Mesenchymal stem cell (in vitro differentiated cells and primary cell): ENCODE data around the gene RBPJL.
A peak's percentile ranks its signal among the peaks of the same experiment; 100 is the strongest.

ENCODE experiments used
- DNase-seq: peaks from one replicate; pipeline ENCODE4 v3.0.0-alpha.2; 2013
- H2AFZ ChIP-seq: one replicate; pipeline ENCODE4 v1.6.1; 2013; ENCODE audit warnings: low read depth, mild to moderate bottlenecking, control low read depth, inconsistent platforms, low read length, moderate library complexity
- H2AK5ac ChIP-seq: 2 replicates; pipeline ENCODE4 v1.6.1; 2013; ENCODE audit warnings: low read length, moderate library complexity, mild to moderate bottlenecking, inconsistent platforms; ENCODE audit not compliant: severe bottlenecking
- H2BK120ac ChIP-seq: one replicate; pipeline ENCODE4 v1.6.1; 2013; ENCODE audit warnings: low read depth, mild to moderate bottlenecking, inconsistent platforms, low read length, moderate library complexity
- H2BK12ac ChIP-seq, 2 experiments: one replicate each; pipeline ENCODE4 v1.6.1; 2013; ENCODE audit warnings: inconsistent platforms in 2 of 2, low read length in 2 of 2, mild to moderate bottlenecking in 2 of 2, moderate library complexity in 2 of 2, control low read depth in 1 of 2
- H2BK15ac ChIP-seq: one replicate; pipeline ENCODE4 v1.6.1; 2013; ENCODE audit warnings: mild to moderate bottlenecking, low read depth, inconsistent platforms; ENCODE audit not compliant: poor library complexity, severe bottlenecking
- H2BK5ac ChIP-seq: 2 replicates; pipeline ENCODE4 v1.6.1; 2013; ENCODE audit warnings: low read depth, mild to moderate bottlenecking, low read length, control low read depth, inconsistent platforms; ENCODE audit not compliant: poor library complexity, severe bottlenecking
- H3K14ac ChIP-seq, 2 experiments: one replicate each; pipeline ENCODE4 v1.6.1; 2013; ENCODE audit warnings: inconsistent platforms in 2 of 2, low read length in 2 of 2, control low read depth in 1 of 2, mild to moderate bottlenecking in 1 of 2, moderate library complexity in 1 of 2
- H3K18ac ChIP-seq, 2 experiments: one replicate each; pipeline ENCODE4 v1.6.1; 2013; ENCODE audit warnings: inconsistent platforms in 2 of 2, low read length in 2 of 2, control low read depth in 1 of 2, low read depth in 1 of 2, mild to moderate bottlenecking in 1 of 2
- H3K23ac ChIP-seq, 2 experiments: one replicate each; pipeline ENCODE4 v1.6.1; 2013; ENCODE audit warnings: inconsistent platforms in 2 of 2, low read length in 2 of 2, mild to moderate bottlenecking in 2 of 2, moderate library complexity in 2 of 2, control low read depth in 1 of 2
- H3K27ac ChIP-seq: 2 replicates; pipeline ENCODE4 v1.5.1; 2013; ENCODE audit warnings: mild to moderate bottlenecking, moderate library complexity, low read length, control low read depth, inconsistent platforms; ENCODE audit not compliant: poor library complexity, severe bottlenecking
- H3K27me3 ChIP-seq, 2 experiments: 2 replicates each; pipeline versions ENCODE4 v1.6.1 to v1.7.0; 2013; ENCODE audit warnings: low read length in 2 of 2, mild to moderate bottlenecking in 2 of 2, moderate library complexity in 2 of 2, control low read depth in 1 of 2, inconsistent platforms in 1 of 2; ENCODE audit not compliant: control insufficient read depth in 1 of 2, insufficient read depth in 1 of 2
- H3K36me3 ChIP-seq, 2 experiments: 2 replicates each; pipeline versions ENCODE4 v1.6.1 to v1.7.0; 2013; ENCODE audit warnings: low read length in 2 of 2, control low read depth in 1 of 2, inconsistent platforms in 1 of 2, low read depth in 1 of 2, mild to moderate bottlenecking in 1 of 2; ENCODE audit not compliant: insufficient read depth in 2 of 2, control insufficient read depth in 1 of 2
- H3K4ac ChIP-seq, 2 experiments: one replicate each; pipeline ENCODE4 v1.6.1; 2013; ENCODE audit warnings: inconsistent platforms in 2 of 2, low read length in 2 of 2, mild to moderate bottlenecking in 2 of 2, moderate library complexity in 2 of 2, control low read depth in 1 of 2, low read depth in 1 of 2
- H3K4me1 ChIP-seq: 2 replicates; pipeline ENCODE4 v1.6.1; 2013; ENCODE audit warnings: low read depth, low read length, control low read depth; ENCODE audit not compliant: control insufficient read depth, insufficient read depth
- H3K4me2 ChIP-seq: 2 replicates; pipeline ENCODE4 v1.6.1; 2013; ENCODE audit warnings: low read length, mild to moderate bottlenecking, inconsistent platforms; ENCODE audit not compliant: poor library complexity, severe bottlenecking
- H3K4me3 ChIP-seq, 2 experiments: 2 replicates each; pipeline versions ENCODE4 v1.5.1 to v1.7.0; 2013; ENCODE audit warnings: low read length in 2 of 2, mild to moderate bottlenecking in 2 of 2, control low read depth in 1 of 2, low read depth in 1 of 2; ENCODE audit not compliant: insufficient read depth in 1 of 2
- H3K79me1 ChIP-seq: replicated peaks from 2 replicates; pipeline ENCODE4 v1.6.1; 2013; ENCODE audit warnings: mild to moderate bottlenecking, control low read depth, low read length, inconsistent platforms; ENCODE audit not compliant: poor library complexity, severe bottlenecking
- H3K9ac ChIP-seq: 2 replicates; pipeline ENCODE4 v1.7.0; 2013; ENCODE audit warnings: mild to moderate bottlenecking, low read length, moderate library complexity
- H3K9me3 ChIP-seq: 2 replicates; pipeline ENCODE4 v1.7.0; 2013; ENCODE audit warnings: mild to moderate bottlenecking, low read length; ENCODE audit not compliant: control insufficient read depth
- H4K8ac ChIP-seq: one replicate; pipeline ENCODE4 v1.6.1; 2013; ENCODE audit warnings: inconsistent platforms, mild to moderate bottlenecking, low read length, moderate library complexity
- H4K91ac ChIP-seq: one replicate; pipeline ENCODE4 v1.6.1; 2013; ENCODE audit warnings: mild to moderate bottlenecking, low read length, inconsistent platforms
- WGBS: methylation state at CpG from one replicate; pipeline ENCODE4 v1.1.7; 2013; ENCODE audit warnings: mixed read lengths; 5-methylcytosine and 5-hydroxymethylcytosine counted together

RBPJL gene

DNA sequence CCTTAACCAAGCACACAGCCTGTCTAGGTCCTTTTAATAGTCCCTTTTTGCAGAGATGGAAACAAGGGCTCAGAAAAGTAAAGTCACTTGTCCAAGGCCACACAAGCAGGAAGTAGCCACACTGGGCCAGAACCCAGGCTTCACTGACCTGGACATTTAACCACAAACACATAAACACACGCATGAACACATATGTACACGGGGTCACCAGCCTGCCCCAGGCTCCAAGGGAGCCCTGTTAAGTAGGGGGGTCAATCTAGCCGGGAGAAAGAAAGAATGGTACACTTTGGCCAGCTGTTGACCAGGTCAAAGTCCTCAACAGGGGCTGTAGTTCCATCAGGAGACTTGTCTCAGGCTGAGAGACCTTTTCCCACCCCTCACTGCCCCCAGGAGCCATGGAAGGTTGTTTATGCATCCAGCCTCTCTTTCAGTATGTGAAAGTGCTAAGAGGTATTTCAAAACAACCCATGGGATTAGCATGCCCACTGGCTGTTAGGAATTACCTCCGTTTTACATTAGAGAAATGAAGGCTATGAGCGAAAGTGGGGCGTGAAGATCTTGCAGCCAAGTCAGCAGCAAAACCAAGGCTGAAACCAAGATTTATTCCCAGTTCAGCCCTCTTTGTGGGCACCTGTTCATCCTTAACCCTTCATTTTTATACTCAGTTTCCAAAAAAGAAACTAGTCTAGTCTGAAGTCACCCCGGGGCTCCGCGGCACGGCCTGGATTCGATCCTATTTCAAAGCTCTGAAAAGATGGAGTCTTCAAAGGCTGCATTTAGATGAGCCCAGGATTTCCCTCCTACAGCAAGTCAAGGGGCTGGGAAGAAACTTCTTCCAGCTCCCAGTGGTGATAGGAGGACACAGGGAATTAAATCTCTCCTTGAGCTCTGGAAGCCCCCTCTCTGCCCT lies 31.7 kb downstream of the RBPJL start:
- H3K9ac ChIP-seq = peak overlapping the region; percentile 74
- H2AK5ac ChIP-seq = peak overlapping the region; percentile 100
- H4K8ac ChIP-seq = peak overlapping the region; percentile 46
- peak overlapping the region; percentile 56 for H2BK15ac ChIP-seq
- H3K27me3 ChIP-seq = no peaks in the 10 kb centered on the region
- peak overlapping the region; percentile 82 to 96 for H2BK12ac ChIP-seq
- H3K4me1 ChIP-seq = peaks cover 63% of the 10 kb centered on the region
- H3K23ac ChIP-seq = no peak overlapping the region
- peaks cover 34 to 36% of the 10 kb centered on the region in 2 experiments for H3K36me3 ChIP-seq
- no peak overlapping the region for H3K4me2 ChIP-seq
- 82% methylated on average over 10 of the region's 11 CpGs for WGBS
- no peak overlapping the region for H3K4me3 ChIP-seq
- peak; percentile 59 for DNase-seq
- H3K4ac ChIP-seq = peak overlapping the region; percentile 40 to 49
- H3K18ac ChIP-seq = peak overlapping the region; percentile 72 to 91
- H2BK5ac ChIP-seq = peak overlapping the region; percentile 98
- peak overlapping the region; percentile 84 for H4K91ac ChIP-seq
- H2BK120ac ChIP-seq = peak overlapping the region; percentile 71
- no peaks in the 10 kb centered on the region for H3K79me1 ChIP-seq
- peak overlapping the region; percentile 9 to 44 for H3K14ac ChIP-seq
- H2AFZ ChIP-seq = no peak overlapping the region
- H3K27ac ChIP-seq = peak overlapping the region; percentile 97
- no peaks in the 10 kb centered on the region for H3K9me3 ChIP-seq

- H3K4me1 ChIP-seq = peaks cover 69% of the 10 kb centered on the region
- H3K79me1 ChIP-seq = no peaks in the 10 kb centered on the region
- H3K23ac ChIP-seq = no peak overlapping the region
- peak overlapping the region; percentile 100 for H2AK5ac ChIP-seq
- H3K9me3 ChIP-seq = no peaks in the 10 kb centered on the region
- H2BK120ac ChIP-seq = peak overlapping the region; percentile 71
- H2BK15ac ChIP-seq = peak overlapping the region; percentile 73
- 84% methylated on average over 6 of the region's 6 CpGs for WGBS
- peak overlapping the region; percentile 97 for H3K27ac ChIP-seq
- peak overlapping the region; percentile 98 for H2BK5ac ChIP-seq
- peaks cover 34 to 35% of the 10 kb centered on the region in 2 experiments for H3K36me3 ChIP-seq
- H3K14ac ChIP-seq = peak overlapping the region; percentile 9 to 44
- peak overlapping the region; percentile 64 to 91 for H3K18ac ChIP-seq
- H3K27me3 ChIP-seq = no peaks in the 10 kb centered on the region
- H3K9ac ChIP-seq = no peak overlapping the region
- no peak for DNase-seq
- peak overlapping the region; percentile 48 for H4K91ac ChIP-seq
- peak overlapping the region; percentile 46 for H4K8ac ChIP-seq
- peak overlapping the region; percentile 54 to 79 for H3K4ac ChIP-seq
- H2AFZ ChIP-seq = no peak overlapping the region
- H2BK12ac ChIP-seq = peak overlapping the region; percentile 80 to 96
- H3K4me3 ChIP-seq = no peak overlapping the region
- no peak overlapping the region for H3K4me2 ChIP-seq
Measured at GRCh38 chr20:45339084-45339483, 32.4 kb downstream of the RBPJL start.

DNA sequence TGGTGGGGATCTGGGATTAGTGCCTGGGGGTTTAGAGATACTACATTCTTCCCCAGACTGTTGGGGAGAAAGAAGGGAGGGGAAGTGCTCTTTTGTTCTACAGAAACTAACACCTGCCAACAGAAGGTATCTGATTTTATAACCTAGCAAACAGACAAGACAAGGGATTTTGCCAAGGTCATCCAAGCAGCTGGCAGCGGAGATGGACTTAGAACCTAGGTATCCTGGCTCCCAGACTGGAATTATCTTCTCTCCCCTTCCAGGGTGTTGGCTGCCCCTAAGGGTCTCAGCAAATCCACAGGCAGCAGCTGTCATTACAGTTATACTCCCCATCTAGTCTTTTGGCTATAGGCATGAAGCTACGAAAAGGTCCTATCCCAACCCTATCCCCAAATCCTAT lies 33.2 kb downstream of the RBPJL start:
- peaks cover 31 to 34% of the 10 kb centered on the region in 2 experiments for H3K36me3 ChIP-seq
- H3K27me3 ChIP-seq = no peaks in the 10 kb centered on the region
- no peak overlapping the region for H2BK15ac ChIP-seq
- no peak overlapping the region for H4K91ac ChIP-seq
- H2BK120ac ChIP-seq = no peak overlapping the region
- H2BK5ac ChIP-seq = no peak overlapping the region
- H3K23ac ChIP-seq = no peak overlapping the region
- H3K4ac ChIP-seq = no peak overlapping the region
- no peak overlapping the region for H3K4me3 ChIP-seq
- H3K9me3 ChIP-seq = no peaks in the 10 kb centered on the region
- peaks cover 75% of the 10 kb centered on the region for H3K4me1 ChIP-seq
- H3K79me1 ChIP-seq = no peaks in the 10 kb centered on the region
- H3K14ac ChIP-seq = no peak overlapping the region
- no peak overlapping the region for H3K27ac ChIP-seq
- H2AFZ ChIP-seq = no peak overlapping the region
- H3K18ac ChIP-seq = peak overlapping the region in 1 of 2 experiments; percentile 63
- H3K9ac ChIP-seq = no peak overlapping the region
- peak overlapping the region; percentile 72 for H2AK5ac ChIP-seq
- DNase-seq = no peak
- 100% methylated on average over 2 of the region's 2 CpGs for WGBS
- no peak overlapping the region for H4K8ac ChIP-seq
- H2BK12ac ChIP-seq = peak overlapping the region in 1 of 2 experiments; percentile 18
- H3K4me2 ChIP-seq = no peak overlapping the region

- H3K27ac ChIP-seq = peak overlapping the region; percentile 22
- no peak overlapping the region for H2BK120ac ChIP-seq
- H3K36me3 ChIP-seq = peaks cover 27 to 29% of the 10 kb centered on the region in 2 experiments
- H2BK12ac ChIP-seq = peak overlapping the region in 1 of 2 experiments; percentile 45
- no peak for DNase-seq
- peak overlapping the region; percentile 84 for H2AK5ac ChIP-seq
- peak overlapping the region; percentile 58 for H2BK15ac ChIP-seq
- no peak overlapping the region for H2AFZ ChIP-seq
- no peaks in the 10 kb centered on the region for H3K27me3 ChIP-seq
- H3K23ac ChIP-seq = no peak overlapping the region
- 81% methylated on average over 5 of the region's 5 CpGs for WGBS
- H3K79me1 ChIP-seq = no peaks in the 10 kb centered on the region
- H4K8ac ChIP-seq = no peak overlapping the region
- no peak overlapping the region for H3K4me3 ChIP-seq
- no peaks in the 10 kb centered on the region for H3K9me3 ChIP-seq
- H3K18ac ChIP-seq = peak overlapping the region; percentile 63 to 69
- H2BK5ac ChIP-seq = no peak overlapping the region
- peak overlapping the region in 1 of 2 experiments; percentile 26 for H3K14ac ChIP-seq
- H3K4ac ChIP-seq = no peak overlapping the region
- H3K4me1 ChIP-seq = peaks cover 72% of the 10 kb centered on the region
- H3K4me2 ChIP-seq = no peak overlapping the region
- peak overlapping the region; percentile 20 for H4K91ac ChIP-seq
- no peak overlapping the region for H3K9ac ChIP-seq
Measured at GRCh38 chr20:45340236-45340847, 33.7 kb downstream of the RBPJL start.
